Endothelial cell (in vitro differentiated cells): ENCODE data around the gene INSIG2. TPM values are rescaled to one million over a fixed set of nuclear protein-coding genes. Genes with fewer than 3 reads are reported as not detected.

Experiments
- DNase-seq: peaks from one replicate; pipeline ENCODE4 v3.0.0; 2021; ENCODE audit warnings: low spot score
- H3K27ac Mint-ChIP-seq: one replicate; pipeline ENCODE4 v1.8.0; 2021; ENCODE audit warnings: mixed read lengths, inconsistent platforms; ENCODE audit not compliant: unreplicated experiment
- H3K27me3 Mint-ChIP-seq: one replicate; pipeline ENCODE4 v1.8.0; 2021; ENCODE audit warnings: mild to moderate bottlenecking, moderate library complexity, mixed read lengths, inconsistent platforms; ENCODE audit not compliant: unreplicated experiment
- H3K36me3 Mint-ChIP-seq: one replicate; pipeline ENCODE4 v1.8.0; 2021; ENCODE audit warnings: mild to moderate bottlenecking, low read depth, mixed read lengths, inconsistent platforms; ENCODE audit not compliant: unreplicated experiment
- H3K4me1 Mint-ChIP-seq: one replicate; pipeline ENCODE4 v1.8.0; 2021; ENCODE audit warnings: mild to moderate bottlenecking, mixed read lengths, inconsistent platforms; ENCODE audit not compliant: unreplicated experiment
- H3K4me3 Mint-ChIP-seq: one replicate; pipeline ENCODE4 v1.8.0; 2021; ENCODE audit warnings: mild to moderate bottlenecking, mixed read lengths, inconsistent platforms; ENCODE audit not compliant: unreplicated experiment
- H3K9me3 Mint-ChIP-seq: one replicate; pipeline ENCODE4 v1.8.0; 2021; ENCODE audit warnings: mixed read lengths, inconsistent platforms; ENCODE audit not compliant: unreplicated experiment
- total RNA-seq: library from RNA; stranded (reverse); fragmentation: NEBNext Ultra II Directional; extraction: Animal tissue kit (Norgen Biotek cat#: 25700); gene quantifications from one replicate; pipeline ENCODE4 v1.2.1, GENCODE V29; 2021; ENCODE audit not compliant: unreplicated experiment
- TF ChIP-seq, protein P1 (sequence below): fragments of 200-600 bp; sonication (generic); IDR thresholded peaks from one replicate; pipeline ENCODE4 v1.5.0; 2021; ENCODE audit warnings: antibody characterized with exemption; ENCODE audit not compliant: unreplicated experiment

The INSIG2 gene
- total RNA-seq, 1 donor from 2014 or later, result 21.2 TPM

DNA sequence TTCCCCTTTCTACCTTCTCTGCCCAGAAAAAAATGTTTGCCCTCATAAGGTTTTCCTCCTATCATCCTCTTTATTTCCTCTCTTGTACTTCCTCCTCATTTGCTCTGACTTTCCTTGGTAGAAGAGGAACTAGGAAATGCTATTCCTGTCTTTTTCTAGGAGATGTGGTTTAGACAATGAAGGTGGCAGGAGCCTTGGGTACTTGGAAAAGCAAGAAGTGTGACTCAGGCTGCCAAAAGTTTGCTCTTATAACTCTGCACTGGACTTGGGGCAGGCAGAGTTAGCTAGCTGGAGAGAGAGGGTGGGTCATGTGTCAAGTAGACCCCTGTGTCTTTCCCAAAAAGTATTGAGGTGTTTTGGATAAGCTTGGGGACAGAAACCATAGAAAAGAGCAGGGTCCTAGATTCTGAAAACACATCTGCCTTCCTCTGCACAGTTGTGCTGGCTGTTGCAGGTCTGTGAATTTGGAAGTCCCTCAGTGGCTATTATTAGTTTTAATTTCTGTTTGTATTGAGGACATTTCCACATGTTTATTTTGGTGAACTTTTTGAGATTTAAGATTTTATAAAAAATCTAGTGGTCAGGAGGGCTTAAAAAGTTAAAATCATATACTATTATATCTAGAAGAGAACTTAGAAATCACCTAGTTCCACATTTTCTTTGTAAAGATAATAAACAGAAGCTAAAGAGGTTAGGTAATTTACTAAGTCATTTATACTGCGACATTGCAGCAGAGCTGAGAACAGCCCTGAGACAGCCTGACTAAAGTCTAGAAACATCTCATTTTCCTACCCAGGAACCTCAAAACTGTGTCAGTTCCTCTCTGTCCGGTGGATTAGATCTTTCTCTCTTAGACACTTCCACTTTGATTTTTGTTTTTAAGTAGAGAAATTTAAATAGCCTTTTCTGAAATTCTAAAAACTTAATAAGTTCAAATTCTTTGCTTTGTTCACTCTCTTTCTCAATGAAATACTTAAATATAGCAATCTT lies 16.0 kb downstream of the INSIG2 start:
- no peak overlapping the region for H3K4me3 Mint-ChIP-seq
- H3K36me3 Mint-ChIP-seq, result no peaks in the 10 kb centered on the region
- DNase-seq, result no peak
- peak overlapping the region; percentile 33 for H3K27ac Mint-ChIP-seq
- H3K4me1 Mint-ChIP-seq, result peaks cover 14% of the 10 kb centered on the region
- H3K27me3 Mint-ChIP-seq, result no peaks in the 10 kb centered on the region
- no peaks in the 10 kb centered on the region for H3K9me3 Mint-ChIP-seq
- TF ChIP-seq, protein P1, sequence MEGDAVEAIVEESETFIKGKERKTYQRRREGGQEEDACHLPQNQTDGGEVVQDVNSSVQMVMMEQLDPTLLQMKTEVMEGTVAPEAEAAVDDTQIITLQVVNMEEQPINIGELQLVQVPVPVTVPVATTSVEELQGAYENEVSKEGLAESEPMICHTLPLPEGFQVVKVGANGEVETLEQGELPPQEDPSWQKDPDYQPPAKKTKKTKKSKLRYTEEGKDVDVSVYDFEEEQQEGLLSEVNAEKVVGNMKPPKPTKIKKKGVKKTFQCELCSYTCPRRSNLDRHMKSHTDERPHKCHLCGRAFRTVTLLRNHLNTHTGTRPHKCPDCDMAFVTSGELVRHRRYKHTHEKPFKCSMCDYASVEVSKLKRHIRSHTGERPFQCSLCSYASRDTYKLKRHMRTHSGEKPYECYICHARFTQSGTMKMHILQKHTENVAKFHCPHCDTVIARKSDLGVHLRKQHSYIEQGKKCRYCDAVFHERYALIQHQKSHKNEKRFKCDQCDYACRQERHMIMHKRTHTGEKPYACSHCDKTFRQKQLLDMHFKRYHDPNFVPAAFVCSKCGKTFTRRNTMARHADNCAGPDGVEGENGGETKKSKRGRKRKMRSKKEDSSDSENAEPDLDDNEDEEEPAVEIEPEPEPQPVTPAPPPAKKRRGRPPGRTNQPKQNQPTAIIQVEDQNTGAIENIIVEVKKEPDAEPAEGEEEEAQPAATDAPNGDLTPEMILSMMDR, result no peak

DNA sequence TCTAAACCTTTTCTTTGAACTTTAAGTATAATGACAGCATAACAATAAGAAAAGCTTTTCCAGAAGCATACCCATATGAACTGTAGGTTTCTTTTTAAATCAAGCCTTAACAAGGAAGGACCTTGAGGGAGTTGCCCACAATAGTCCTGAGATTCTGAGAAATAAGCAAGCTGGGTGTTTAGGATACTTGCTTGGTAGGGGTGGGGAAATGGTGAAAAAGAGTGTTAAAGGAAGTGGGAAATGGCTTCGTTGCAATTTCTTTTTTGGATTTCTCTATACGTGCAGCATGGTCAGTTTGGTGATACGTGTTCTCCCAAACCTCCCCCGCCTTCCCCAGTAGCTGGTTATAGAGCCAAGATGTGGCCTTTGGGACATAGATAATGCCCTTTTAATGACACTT lies 17.2 kb downstream of the INSIG2 start:
- Mint-ChIP-seq H3K4me1 (peaks cover 7% of the 10 kb centered on the region), H3K36me3 (no peaks in the 10 kb centered on the region), H3K27me3 (no peaks in the 10 kb centered on the region), H3K27ac (no peak overlapping the region), H3K4me3 (no peak overlapping the region), H3K9me3 (no peaks in the 10 kb centered on the region)
- DNase-seq, result no peak
- TF ChIP-seq, protein P1, result no peak

DNA sequence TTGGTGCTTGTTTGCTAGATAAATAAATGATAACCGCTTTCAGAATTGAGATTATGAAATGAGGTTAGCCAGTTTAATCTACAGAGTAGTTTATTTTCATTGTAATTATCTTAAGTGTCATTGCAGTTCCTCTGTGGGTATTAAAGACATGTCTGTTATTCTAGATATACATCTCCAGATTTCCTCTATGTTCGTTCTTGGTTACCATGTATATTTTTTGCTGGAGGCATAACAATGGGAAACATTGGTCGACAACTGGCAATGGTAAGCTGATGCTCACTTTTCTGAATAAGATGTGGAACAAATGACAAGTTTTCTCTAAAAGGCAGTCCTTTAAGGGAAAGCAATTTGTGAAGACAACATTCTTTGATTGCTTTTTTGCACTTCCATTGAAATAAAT lies 18.7 kb downstream of the INSIG2 start:
- TF ChIP-seq, protein P1, result no peak
- Mint-ChIP-seq H3K9me3 (no peaks in the 10 kb centered on the region), H3K36me3 (no peaks in the 10 kb centered on the region), H3K4me3 (no peak overlapping the region), H3K27me3 (peaks cover 2% of the 10 kb centered on the region), H3K4me1 (peaks cover 7% of the 10 kb centered on the region), H3K27ac (no peak overlapping the region)
- DNase-seq, result no peak

DNA sequence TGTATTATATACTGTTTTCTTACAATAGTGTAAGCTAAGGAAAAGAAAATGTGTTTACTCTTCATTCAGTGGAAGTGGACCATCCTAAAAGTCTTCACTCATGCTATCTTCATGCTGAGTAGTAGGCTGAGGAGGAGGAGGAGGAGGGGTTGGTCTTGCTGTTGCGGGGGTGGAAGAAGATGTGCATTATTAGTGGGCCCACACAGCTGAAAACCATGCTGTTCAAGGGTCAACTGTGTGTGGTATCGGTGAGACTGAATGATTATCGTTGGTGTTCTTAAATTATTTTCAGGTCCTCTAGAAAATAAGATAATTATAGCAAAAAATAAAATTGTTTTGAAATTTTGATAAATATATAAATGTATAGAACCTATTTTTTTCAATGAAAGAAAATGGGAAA lies 22.0 kb downstream of the INSIG2 start:
- Mint-ChIP-seq H3K27ac (no peak overlapping the region), H3K27me3 (peaks cover 2% of the 10 kb centered on the region), H3K36me3 (no peaks in the 10 kb centered on the region), H3K4me1 (peaks cover 6% of the 10 kb centered on the region), H3K9me3 (no peaks in the 10 kb centered on the region), H3K4me3 (no peak overlapping the region)
- TF ChIP-seq, protein P1, result no peak
- DNase-seq, result no peak

DNA sequence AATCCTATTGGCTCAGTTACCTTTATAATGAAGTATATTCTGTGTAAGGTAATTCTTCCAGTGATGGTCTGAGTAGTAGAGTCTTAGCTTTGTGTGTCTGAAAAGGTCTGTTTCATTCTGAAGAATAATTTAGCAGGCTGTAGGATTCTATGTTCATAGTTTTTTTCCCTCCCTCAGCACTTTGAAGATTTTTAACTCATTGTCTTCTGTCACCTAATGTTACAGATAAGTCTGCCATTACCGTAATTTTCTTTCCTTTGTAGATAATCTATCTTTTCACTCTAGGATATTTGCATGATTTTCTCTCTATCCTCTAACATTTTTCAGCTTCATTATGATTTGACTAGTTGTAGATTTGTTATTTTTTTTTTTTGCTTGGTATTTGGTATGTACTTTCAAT lies 22.7 kb downstream of the INSIG2 start:
- no peak overlapping the region for H3K4me3 Mint-ChIP-seq
- TF ChIP-seq, protein P1, result no peak
- no peaks in the 10 kb centered on the region for H3K9me3 Mint-ChIP-seq
- H3K4me1 Mint-ChIP-seq, result peaks cover 6% of the 10 kb centered on the region
- H3K27me3 Mint-ChIP-seq, result peaks cover 2% of the 10 kb centered on the region
- no peak for DNase-seq
- H3K36me3 Mint-ChIP-seq, result no peaks in the 10 kb centered on the region
- H3K27ac Mint-ChIP-seq, result no peak overlapping the region
